NCI-H2227 treated with DMSO at 0.1 percent for 48 hours (cell line): ENCODE results near the gene RIPOR2.
"Not testable (repeated sequence)": the region's sequence is repeated elsewhere in the genome, so short reads cannot be mapped to it uniquely, and the experiment has no call there.

Source experiments
- DNase-seq: peaks from one replicate; lab custom pipeline; 2025; lab: John Stamatoyannopoulos, UW

The RIPOR2 gene

GRCh38 chr6:24925661-24926060, 10.1 kb downstream of the RIPOR2 start:
- DNase-seq: no peak

- DNase-seq: no peak
Measured at GRCh38 chr6:24924580-24925356, 11.0 kb downstream of the RIPOR2 start.

GRCh38 chr6:24923885-24924401, 11.8 kb downstream of the RIPOR2 start:
- DNase-seq: no peak

- no peak for DNase-seq
Measured at GRCh38 chr6:24922814-24923213, 12.9 kb downstream of the RIPOR2 start.

- DNase-seq: no peak
Measured at GRCh38 chr6:24922170-24922569, 13.6 kb downstream of the RIPOR2 start.

- peak; percentile 30 for DNase-seq
Measured at GRCh38 chr6:24920136-24920535, 15.6 kb downstream of the RIPOR2 start.

- peak; percentile 80 for DNase-seq
Measured at GRCh38 chr6:24919056-24919892, 16.5 kb downstream of the RIPOR2 start.

GRCh38 chr6:24918641-24919055, 17.1 kb downstream of the RIPOR2 start:
- DNase-seq: no peak

GRCh38 chr6:24916496-24916895, 19.3 kb downstream of the RIPOR2 start:
- no peak for DNase-seq

GRCh38 chr6:24915641-24916040, 20.1 kb downstream of the RIPOR2 start:
- DNase-seq: no peak

- DNase-seq: not testable (repeated sequence)
Measured at GRCh38 chr6:24914082-24914481, 21.7 kb downstream of the RIPOR2 start.

- DNase-seq: no peak
Measured at GRCh38 chr6:24911796-24912382, 23.9 kb downstream of the RIPOR2 start.

- peak; percentile 61 for DNase-seq
Measured at GRCh38 chr6:24910961-24911725, 24.6 kb downstream of the RIPOR2 start.

- peak; percentile 61 for DNase-seq
Measured at GRCh38 chr6:24910331-24910960, 25.3 kb downstream of the RIPOR2 start.

GRCh38 chr6:24909241-24910216, 26.2 kb downstream of the RIPOR2 start:
- no peak for DNase-seq

GRCh38 chr6:24908650-24909035, 27.1 kb downstream of the RIPOR2 start:
- DNase-seq: peak; percentile 28

- no peak for DNase-seq
Measured at GRCh38 chr6:24907919-24908649, 27.7 kb downstream of the RIPOR2 start.

GRCh38 chr6:24906314-24906713, 29.4 kb downstream of the RIPOR2 start:
- DNase-seq: no peak

GRCh38 chr6:24905483-24905882, 30.3 kb downstream of the RIPOR2 start:
- DNase-seq: no peak
